ENCODE results near the gene MAD2L2.

Gene MAD2L2

GRCh38 chr1:11704691-11705475 is 23.9 kb upstream of the MAD2L2 start:
- DNase-seq: no peak

DNA sequence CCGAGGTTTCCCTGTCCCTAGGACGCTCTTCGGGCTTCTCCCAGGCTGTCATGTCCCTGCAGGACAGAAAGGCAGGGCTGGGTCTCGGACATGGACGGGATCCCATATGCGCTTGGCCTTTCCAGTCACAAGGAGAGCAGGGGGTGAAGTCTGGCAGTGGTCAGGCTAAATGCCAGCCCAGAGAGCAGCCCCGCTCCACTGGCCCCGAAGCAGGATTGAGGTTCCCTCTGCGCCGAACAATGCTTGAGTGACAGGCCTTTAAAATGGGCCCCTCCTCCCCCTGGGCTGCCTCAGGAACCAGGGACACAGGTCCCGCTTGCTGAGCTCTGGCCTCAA is 23.2 kb upstream of the MAD2L2 start:
- DNase-seq: no peak

- no peak for DNase-seq
These were observed 22.6 kb upstream of the MAD2L2 start for GRCh38 chr1:11703357-11704193.

DNA sequence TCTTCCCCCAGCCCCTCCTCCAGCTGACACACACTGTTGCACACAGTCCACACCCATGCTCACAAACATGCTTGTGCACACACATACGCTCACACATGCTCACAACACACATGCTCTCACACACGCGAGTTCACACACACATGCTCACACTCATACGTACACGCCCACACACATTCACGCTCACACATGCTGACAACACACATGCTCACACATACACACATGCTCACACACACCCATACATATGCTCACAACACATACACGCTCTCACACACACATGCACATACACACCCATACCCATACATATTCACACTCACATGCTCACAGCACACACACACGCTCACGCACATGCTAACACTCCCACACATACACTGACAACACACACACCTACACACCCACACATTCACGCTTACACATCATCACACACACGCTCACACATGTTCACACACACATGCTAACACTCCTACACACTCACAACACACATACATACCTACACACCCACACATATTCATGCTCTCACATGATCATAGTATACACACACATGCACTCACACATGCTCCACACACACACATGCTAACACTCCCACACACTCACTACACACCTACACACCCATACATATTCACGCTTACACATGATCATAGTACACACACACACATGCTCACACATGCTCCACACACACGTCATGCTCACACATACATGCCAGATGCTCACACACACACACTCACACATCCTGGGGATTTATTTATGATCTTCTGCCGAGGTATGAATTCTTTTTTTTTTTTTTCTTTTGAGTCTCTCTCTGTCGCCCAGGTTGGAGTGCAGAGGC is 21.2 kb upstream of the MAD2L2 start:
- no peak for DNase-seq

- no peak for DNase-seq
These were observed 20.6 kb upstream of the MAD2L2 start for GRCh38 chr1:11701551-11701961.

DNA sequence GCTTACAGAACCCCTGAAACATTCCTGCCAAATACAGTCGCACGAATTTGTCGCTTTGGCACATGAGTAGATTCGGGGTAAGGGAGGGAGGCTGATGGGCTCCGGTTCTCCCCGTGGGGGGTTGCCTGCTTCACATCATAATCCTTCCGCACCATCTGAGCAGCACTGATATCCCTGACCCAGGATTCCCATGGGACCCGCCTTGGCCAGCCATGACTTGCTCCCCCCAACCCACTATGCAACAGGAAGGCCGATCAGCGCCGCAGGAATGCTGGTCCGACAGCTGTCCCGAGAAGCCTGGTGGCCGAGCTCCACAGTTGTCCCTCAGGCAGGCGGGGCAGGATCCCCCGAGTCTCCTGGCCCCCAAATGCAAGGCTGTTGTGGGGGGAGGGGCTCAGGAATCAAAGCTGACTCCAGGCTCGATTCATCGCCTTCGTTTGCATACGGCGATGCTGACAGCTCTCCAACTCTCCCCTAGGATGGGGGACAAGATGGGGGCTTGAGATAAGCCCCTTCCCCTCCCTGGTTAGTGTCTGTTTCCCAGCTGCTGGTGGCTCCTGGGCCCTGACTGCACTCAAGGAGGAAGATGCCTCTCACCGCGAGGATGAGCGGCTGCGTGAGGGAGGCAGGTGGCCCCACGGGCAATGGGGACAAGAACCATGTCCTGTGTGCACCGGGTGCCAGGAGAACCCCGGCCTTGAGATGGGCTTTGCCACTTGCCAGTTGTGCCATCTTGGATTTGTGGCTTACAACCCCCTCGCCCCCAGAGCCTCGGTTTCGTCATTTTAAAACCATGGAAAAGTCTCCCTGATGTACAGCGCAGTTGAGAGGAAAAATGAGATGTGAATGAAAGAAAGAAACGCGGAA is 19.9 kb upstream of the MAD2L2 start:
- DNase-seq: no peak

DNA sequence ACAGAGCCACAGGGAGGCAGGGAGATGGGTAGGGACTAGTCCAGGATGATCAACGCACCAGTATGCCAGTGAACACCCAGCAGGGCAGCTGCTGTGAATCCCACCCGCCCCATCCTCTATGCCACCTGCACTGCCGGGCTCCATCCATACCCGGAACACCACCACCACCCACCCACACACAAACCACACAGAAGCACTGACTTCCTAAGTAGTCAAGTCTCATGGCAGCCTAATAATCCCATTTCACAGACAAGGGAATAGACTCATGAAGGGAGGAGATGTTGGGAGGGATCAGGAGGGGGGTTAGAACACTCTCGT is 16.9 kb upstream of the MAD2L2 start:
- DNase-seq: no peak

DNA sequence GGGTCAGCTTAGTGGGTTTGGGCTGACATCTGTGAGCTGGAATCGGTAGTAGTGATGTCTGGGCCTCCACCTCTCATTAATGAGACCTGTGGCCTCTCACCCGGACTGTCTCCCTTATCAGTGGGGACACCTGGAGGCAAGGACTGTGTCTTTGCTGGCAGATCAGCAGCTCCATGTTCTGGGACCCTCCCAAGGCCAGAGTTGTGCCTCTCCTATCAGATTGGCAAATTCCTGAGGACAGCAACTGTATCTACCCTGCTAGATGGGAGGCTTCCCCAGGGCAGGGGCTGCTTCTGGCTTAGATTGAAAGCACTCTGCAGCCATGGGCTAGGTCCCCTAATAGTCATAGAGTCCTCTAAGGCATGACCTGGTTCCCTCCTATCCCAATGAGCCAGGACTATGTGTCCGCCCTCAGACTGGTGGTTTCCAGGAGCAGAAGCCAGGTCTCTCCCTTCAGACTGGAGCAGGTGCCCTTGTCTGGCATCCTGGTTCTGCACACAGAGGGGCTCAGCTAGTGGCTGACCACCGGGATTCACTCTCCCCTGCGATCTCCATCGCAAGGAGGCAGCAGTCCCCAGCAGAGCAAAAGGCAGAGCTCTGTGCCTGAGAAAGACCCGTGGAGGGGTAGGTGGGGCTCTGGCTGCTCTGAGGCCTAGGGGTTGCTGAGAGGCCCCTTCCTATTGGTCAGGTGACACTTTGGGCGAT is 16.4 kb upstream of the MAD2L2 start:
- no peak for DNase-seq

- DNase-seq: no peak
These were observed 14.9 kb upstream of the MAD2L2 start for GRCh38 chr1:11695861-11696260.

DNA sequence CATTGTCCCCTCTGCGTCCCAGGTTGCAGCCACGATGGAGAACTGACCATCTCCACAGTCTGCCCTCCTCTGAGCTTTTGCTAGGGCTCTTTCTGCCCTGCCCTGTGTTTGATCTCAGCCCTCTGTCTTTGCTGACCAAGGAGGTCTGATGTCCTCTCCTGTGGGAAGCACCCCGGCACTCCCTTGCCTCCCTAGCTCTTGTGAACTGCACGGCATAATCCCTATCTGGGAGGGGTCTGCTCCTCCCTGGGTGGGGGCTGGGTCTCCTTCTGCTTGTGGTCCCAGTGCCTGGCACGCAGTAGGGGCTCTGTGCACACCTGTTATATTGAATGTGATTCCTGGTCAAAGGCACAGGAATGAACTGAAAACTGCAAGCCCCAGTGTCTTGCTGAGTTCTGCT is 13.0 kb upstream of the MAD2L2 start:
- no peak for DNase-seq

GRCh38 chr1:11693024-11693590 is 12.2 kb upstream of the MAD2L2 start:
- DNase-seq: no peak

- DNase-seq: no peak
These were observed 11.2 kb upstream of the MAD2L2 start for GRCh38 chr1:11691928-11692711.

- DNase-seq: no peak
These were observed 10.5 kb upstream of the MAD2L2 start, which contains the start of gene DRAXIN for GRCh38 chr1:11691302-11691914. Gene DRAXIN, plus strand, starts transcription at chr1:11691710. Its CDS starts 14,549 bp downstream, at chr1:11706259.

DNA sequence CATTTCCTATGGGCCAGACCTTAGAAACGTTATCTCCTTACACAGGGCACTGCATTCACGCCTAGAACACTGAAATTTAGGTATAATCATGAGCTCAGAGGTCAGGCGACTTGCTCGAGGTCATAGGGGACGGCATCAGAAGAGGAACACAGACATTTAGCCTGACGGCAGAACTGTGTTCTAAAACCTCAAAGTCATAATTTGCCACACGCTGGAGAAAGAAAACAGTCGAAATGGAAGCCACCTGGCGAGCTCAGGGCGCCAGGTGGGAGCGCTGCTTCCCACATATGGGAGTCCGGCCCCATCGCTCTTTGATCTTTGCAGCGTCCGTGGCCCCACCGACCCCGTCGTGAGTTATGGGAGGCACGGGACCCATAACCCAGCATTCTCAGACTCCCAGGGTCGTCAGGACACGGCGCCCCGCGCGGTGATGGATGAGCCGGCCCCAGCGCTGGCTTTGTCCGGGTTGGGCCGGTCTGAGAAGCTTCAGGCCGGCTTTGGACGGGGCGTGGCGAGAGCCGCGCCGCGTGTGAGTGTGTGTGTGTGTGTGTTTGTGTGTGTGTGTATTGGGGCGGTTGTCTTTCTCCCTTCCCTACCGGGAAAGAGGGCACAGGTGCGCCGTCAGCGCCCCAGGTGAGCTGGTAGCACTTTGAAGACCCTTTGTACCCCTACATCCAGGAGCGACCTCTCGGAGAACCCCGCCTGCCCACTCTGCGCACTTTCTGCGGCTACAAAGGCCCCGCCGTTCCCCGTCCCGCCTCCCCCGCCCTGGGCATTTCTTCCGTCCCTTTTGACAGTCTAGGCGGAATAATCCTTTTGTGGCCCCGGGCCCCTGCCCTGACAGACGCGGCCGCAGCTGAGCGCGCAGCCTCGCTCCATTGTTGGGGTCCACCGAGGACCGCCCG is 9.7 kb upstream of the MAD2L2 start:
- DNase-seq: no peak

DNA sequence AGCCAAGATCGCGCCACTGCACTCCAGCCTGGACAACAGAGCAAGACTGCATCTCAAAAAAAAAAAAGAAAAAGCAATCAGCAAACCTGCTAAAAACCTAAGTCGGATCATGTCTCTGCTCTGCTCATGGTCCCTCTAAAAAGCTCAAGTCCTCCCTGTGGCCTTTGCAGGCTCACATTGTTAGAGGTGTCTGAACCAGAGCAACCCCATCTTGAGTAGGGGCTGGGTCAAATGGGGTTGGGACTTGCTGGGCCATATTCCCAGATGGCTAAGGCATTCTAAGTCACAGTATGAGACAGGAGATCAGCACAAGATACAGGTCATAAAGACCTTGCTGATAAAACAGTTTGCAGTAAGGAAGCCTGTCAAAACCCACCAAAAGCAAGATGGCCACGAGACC is 7.6 kb upstream of the MAD2L2 start:
- no peak for DNase-seq

GRCh38 chr1:11685210-11685752 is 4.3 kb upstream of the MAD2L2 start:
- DNase-seq: no peak

DNA sequence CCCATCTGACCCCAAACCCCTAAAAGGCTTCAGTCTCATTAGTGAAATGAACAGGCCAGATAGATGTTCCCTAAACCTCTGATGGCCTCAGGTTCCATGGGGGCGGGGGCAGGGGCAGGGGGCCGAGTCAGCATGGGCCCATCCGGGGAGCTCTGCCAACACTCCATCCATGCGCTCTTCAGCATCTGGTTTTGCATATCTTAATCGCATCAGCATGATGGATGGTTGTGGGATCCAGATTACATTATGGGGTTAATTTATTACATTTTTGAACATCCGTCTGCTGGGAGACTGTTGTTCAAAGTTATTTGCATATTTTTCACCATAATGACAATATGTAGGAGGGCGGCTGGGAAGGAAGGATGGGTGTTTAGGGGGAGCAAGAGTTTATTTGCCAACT is 3.1 kb upstream of the MAD2L2 start:
- DNase-seq: no peak

- no peak for DNase-seq
These were observed 1.9 kb upstream of the MAD2L2 start for GRCh38 chr1:11682799-11683198.

- DNase-seq: no peak
These were observed 1.4 kb upstream of the MAD2L2 start for GRCh38 chr1:11682287-11682771.
